Activated CD8-positive, alpha-beta T cell treated with anti-CD3 and anti-CD28 coated beads, Interleukin-2, amount 10 ng/mL, durations not matched to agents 7 days and 5 days (primary cell): ENCODE data around the gene CFAP410. TPM values are rescaled to one million over a fixed set of nuclear protein-coding genes. Genes with fewer than 3 reads are reported as not detected.

Experiments
- ATAC-seq: fragments of 150-1000 bp; cut with Tn5 transposase; one replicate; pipeline ENCODE4 v1.10.0; 2021; ENCODE audit warnings: moderate library complexity
- CTCF ChIA-PET: fragments of 350-600 bp; sonication (Branson Sonifier 250); formaldehyde crosslinking; loops from one replicate; lab custom pipeline; 2021; ENCODE audit warnings: antibody characterized with exemption; lab: Charles Lee
- POLR2A ChIA-PET: fragments of 350-600 bp; sonication (Branson Sonifier 250); formaldehyde crosslinking; loops from one replicate; lab custom pipeline; 2021; ENCODE audit warnings: antibody characterized with exemption; lab: Charles Lee
- DNase-seq: peaks from one replicate; pipeline ENCODE4 v3.0.0-alpha.2; 2020
- H3K27ac Mint-ChIP-seq: one replicate; pipeline ENCODE4 v1.8.0; 2021; ENCODE audit warnings: mild to moderate bottlenecking, mixed read lengths
- H3K27me3 Mint-ChIP-seq: one replicate; pipeline ENCODE4 v1.8.0; 2021; ENCODE audit warnings: low read depth, mixed read lengths
- H3K36me3 Mint-ChIP-seq: one replicate; pipeline ENCODE4 v1.8.0; 2021; ENCODE audit warnings: low read depth, mixed read lengths
- H3K4me1 Mint-ChIP-seq: one replicate; pipeline ENCODE4 v1.8.0; 2021; ENCODE audit warnings: low read depth, mixed read lengths
- H3K4me3 Mint-ChIP-seq: one replicate; pipeline ENCODE4 v1.8.0; 2021; ENCODE audit warnings: mild to moderate bottlenecking, mixed read lengths
- H3K9me3 Mint-ChIP-seq: one replicate; pipeline ENCODE4 v1.8.0; 2022; ENCODE audit warnings: mixed read lengths; ENCODE audit not compliant: insufficient read depth
- total RNA-seq, 2 experiments: library from RNA; stranded (reverse); gene quantifications; one replicate each; pipeline ENCODE4 v1.2.3, GENCODE V29; 2021

Gene CFAP410
- total RNA-seq = 10 to 100 TPM; 16.8 to 17.4 TPM

DNA sequence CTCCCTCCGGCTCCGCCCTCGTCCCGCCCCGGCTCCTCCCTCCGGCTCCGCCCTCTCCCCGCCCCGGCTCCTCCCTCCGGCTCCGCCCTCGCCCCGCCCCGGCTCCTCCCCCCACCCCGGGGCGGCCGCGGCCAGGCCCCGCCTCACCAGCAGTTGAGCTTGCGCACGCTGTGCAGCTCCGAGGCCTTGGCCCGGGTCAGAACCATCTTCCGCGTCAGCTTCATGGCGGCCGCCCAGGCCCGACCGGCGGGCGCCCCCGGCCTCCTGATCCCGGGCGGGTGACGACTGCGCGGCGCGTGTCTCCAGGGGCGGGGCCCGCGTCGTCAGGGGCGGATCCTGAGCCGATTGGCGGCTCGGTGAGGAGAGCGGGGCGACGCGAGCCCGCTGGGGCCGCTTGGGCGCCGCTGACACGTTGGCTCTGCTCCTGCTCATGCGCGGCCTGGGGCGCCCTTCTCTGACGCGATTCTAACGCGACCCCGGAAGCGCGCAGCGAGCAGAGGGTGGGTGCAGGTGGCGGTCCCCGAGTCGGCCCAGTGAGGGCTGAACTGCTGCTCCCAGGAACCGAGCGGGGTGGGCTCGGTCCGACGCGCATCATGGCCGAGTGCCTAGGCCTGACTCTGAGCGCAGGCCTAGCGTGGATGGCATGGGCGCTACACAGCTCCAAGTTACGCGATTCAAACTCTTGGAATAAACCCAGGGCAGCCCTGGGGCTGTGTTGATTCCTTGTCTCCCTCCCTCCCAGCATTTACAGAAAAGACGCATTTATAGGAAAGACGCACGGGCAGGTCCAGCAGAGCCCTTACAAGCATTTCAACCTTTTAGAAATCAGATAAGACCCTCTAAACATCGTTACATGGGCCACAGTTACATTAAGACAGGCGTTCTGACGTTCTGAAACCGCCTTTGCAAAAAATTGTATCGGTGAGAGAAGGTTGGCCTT is at the start of gene CFAP410:
Gene CFAP410, minus strand, starts transcription at position 420 of the 940 bp plus-strand sequence. Its CDS starts 196 bp downstream, at position 224.
- peaks cover 29% of the 10 kb centered on the region for H3K4me1 Mint-ChIP-seq
- peak within 1 kb of the TSS; percentile 90 for H3K27ac Mint-ChIP-seq
- ATAC-seq (peak; percentile 95), DNase-seq (peak; percentile 96)
- ChIA-PET POLR2A (interaction anchor here (0.6 to 1.0 kb wide), 4 partner anchors 14 to 1959 kb away, joined by 3 to 10 read pairs (median 4); partner anchors contain the start of gene TRPM2), CTCF (interaction anchor here (0.9 to 2.1 kb wide), 3 partner anchors 12 to 481 kb away, joined by 3 to 7 read pairs (median 5); no protein-coding TSS in a partner anchor)
- H3K4me3 Mint-ChIP-seq = peak within 1 kb of the TSS; percentile 80
- H3K9me3 Mint-ChIP-seq = no peaks in the 10 kb centered on the region
- H3K36me3 Mint-ChIP-seq = peaks cover 6% of the 10 kb centered on the region
- H3K27me3 Mint-ChIP-seq = no peaks in the 10 kb centered on the region

DNA sequence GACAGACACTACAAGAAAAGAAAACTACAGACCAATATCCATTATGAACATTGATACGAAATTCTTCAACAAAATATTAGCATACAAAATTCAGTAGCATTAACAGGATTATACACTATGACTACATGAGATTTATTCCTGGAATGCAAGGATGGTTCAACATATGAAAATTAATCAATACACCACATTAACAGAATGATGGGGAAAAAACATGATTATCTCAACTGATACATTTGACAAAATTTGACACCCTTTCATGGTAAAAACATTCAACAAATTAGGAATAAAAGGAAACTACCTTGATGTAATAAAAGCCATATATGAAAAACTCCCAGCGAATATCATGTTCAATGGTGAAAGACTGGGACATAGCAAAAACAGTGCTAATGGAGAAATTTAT is 45.8 kb upstream of the CFAP410 start:
- CTCF ChIA-PET = no interaction called here
- DNase-seq (no peak), ATAC-seq (no peak)
- Mint-ChIP-seq H3K27me3 (no peaks in the 10 kb centered on the region), H3K27ac (no peak overlapping the region), H3K9me3 (peaks cover 36% of the 10 kb centered on the region), H3K4me1 (no peaks in the 10 kb centered on the region), H3K36me3 (peaks cover 74% of the 10 kb centered on the region), H3K4me3 (no peak overlapping the region)
- POLR2A ChIA-PET = no interaction called here

DNA sequence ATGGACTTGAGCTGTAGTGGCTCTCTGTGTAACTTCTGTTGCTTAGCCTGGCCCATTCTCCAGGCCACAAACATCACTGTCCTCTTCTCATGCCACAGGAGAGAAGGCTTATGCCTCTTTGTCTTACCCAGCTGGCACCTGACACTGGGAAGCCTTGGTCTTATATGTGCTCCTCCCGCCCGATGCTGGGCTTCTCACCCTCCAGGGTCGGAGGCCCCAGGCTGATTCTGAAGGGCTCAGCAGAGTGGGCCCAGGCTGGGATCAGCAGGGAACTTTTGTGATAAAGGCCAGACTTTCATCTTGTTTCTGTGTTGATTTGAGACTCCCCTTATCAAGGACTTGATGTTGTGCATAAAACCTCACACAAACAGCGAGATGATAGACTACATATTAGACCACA is 44.0 kb upstream of the CFAP410 start:
- POLR2A ChIA-PET = no interaction called here
- no peak overlapping the region for H3K4me3 Mint-ChIP-seq

DNA sequence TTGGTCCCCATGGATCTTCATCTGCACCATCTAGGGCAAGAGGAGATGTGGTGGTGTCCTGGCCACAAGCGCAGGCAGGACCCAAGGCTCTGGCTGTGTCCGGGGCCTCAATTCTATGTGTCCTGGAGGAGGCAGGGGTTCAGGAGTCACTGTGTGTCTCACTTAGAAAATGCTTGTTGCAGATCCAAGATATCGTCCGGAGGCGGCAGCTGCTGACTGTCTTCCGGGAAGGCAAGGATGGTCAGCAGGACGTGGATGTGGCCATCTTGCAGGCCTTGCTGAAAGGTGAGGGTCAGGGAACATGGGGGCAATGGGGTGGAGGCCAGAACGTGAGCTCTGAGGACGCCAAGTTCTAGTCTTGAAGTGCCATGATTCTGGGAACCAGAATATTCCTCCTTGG is 43.3 kb upstream of the CFAP410 start:
- no peak overlapping the region for H3K4me3 Mint-ChIP-seq
- no peak for DNase-seq
- POLR2A ChIA-PET = no interaction called here
- H3K4me1 Mint-ChIP-seq = no peaks in the 10 kb centered on the region
- no peak for ATAC-seq
- no peaks in the 10 kb centered on the region for H3K27me3 Mint-ChIP-seq
- H3K9me3 Mint-ChIP-seq = peaks cover 32% of the 10 kb centered on the region
- no peak overlapping the region for H3K27ac Mint-ChIP-seq
- H3K36me3 Mint-ChIP-seq = peaks cover 76% of the 10 kb centered on the region
- CTCF ChIA-PET = no interaction called here

More for the DNA sequence above, 44.0 kb upstream of the CFAP410 start:
- CTCF ChIA-PET = interaction anchor here (0.7 to 1.2 kb wide), 2 partner anchors 10 to 211 kb away, joined by 3 read pairs; no protein-coding TSS in a partner anchor
- H3K4me1 Mint-ChIP-seq = no peaks in the 10 kb centered on the region
- ATAC-seq (no peak), DNase-seq (no peak)
- H3K27me3 Mint-ChIP-seq = no peaks in the 10 kb centered on the region
- H3K9me3 Mint-ChIP-seq = peaks cover 35% of the 10 kb centered on the region
- H3K27ac Mint-ChIP-seq = no peak overlapping the region
- H3K36me3 Mint-ChIP-seq = peaks cover 75% of the 10 kb centered on the region

DNA sequence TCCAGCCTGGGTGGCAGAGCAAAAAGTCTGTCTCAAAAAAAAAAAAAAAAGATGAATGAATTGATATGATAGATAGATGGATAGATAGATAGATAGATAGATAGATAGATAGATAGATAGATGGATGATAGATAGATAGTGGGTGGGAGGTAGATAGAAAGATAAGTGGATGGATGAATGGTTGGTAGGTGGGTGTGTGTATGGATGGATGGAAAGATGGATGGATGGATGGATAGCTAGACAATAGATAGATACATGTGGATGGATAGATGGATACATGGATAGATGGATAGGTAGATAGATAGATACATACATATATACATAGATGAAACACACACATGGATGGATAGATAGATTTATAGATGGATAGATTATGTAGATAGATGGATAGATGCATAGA is 42.7 kb upstream of the CFAP410 start:
- POLR2A ChIA-PET = no interaction called here
- DNase-seq (no peak), ATAC-seq (no peak)
- CTCF ChIA-PET = no interaction called here
- H3K4me1 Mint-ChIP-seq = no peaks in the 10 kb centered on the region
- peaks cover 32% of the 10 kb centered on the region for H3K9me3 Mint-ChIP-seq
- peaks cover 79% of the 10 kb centered on the region for H3K36me3 Mint-ChIP-seq
- no peak overlapping the region for H3K4me3 Mint-ChIP-seq
- no peaks in the 10 kb centered on the region for H3K27me3 Mint-ChIP-seq
- H3K27ac Mint-ChIP-seq = no peak overlapping the region

DNA sequence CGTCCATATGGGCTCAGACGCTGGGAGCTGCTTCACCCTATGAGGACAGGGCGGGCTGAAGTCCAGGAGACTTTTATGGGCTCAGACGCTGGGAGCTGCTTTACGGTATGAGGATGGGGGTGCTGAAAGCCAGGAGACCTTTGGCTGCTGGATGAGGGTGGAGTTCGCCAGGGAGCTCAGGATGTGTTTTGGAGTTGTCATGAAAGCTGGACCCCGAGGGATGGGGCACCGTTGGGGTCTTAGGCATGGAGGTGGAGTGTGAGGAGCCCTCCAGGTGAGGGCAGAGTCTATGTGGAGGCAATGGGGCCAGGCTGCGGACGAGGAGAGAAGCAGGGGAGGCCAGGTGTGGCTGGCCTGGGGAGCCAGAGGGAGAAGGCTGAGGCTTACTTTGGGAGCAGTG is 41.7 kb upstream of the CFAP410 start:
- ATAC-seq = no peak
- CTCF ChIA-PET = no interaction called here
- H3K36me3 Mint-ChIP-seq = peaks cover 82% of the 10 kb centered on the region

DNA sequence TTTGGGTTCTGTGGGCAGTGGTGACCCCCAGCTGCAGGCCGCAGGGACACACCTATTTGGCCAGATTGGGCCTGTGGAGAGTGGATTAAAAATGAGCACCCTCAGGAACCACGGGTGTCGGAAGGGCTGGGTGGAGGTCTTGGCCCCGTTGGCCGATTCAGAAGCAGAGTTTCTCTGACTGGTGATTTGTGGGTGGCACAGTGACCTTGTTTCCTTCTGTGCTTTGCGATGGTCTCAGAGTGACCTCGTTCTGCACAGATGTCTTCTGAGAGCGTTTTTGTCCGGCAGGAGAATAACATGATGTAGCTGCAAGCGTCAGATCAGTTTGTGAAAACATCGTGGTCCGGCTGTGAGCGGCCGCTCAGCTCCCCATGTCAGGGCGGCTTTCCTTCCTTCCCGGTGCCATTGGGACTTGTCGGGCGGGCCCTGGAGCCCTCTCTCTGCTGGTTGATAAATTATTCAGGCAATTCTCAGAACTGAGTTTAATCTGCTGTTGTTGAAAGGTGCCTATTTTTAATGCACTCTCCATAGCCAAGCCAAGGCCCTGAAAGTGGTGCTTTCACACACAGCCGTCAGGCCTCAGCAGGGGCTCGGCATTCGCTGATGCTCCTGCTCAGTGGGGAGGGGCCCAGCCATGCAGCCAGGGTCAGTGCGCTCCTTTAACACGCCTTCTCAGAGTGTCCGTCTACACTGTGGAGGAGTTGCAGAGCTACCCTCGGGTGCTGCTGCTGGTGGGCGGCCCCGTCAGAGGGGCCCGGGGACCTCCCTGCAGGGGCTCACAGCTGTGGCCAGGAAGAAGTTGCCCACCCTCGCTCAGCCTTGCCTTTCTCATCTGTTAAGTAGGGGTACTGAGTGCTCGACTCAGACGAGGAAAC is 41.0 kb upstream of the CFAP410 start:
- DNase-seq (no peak), ATAC-seq (no peak)
- Mint-ChIP-seq H3K36me3 (peaks cover 82% of the 10 kb centered on the region), H3K9me3 (peaks cover 29% of the 10 kb centered on the region), H3K27me3 (no peaks in the 10 kb centered on the region), H3K4me3 (no peak overlapping the region), H3K27ac (no peak overlapping the region), H3K4me1 (peaks cover 13% of the 10 kb centered on the region)
- ChIA-PET CTCF (no interaction called here), POLR2A (no interaction called here)

More for the DNA sequence above, 41.7 kb upstream of the CFAP410 start:
- POLR2A ChIA-PET = no interaction called here
- H3K27me3 Mint-ChIP-seq = no peaks in the 10 kb centered on the region
- peaks cover 28% of the 10 kb centered on the region for H3K9me3 Mint-ChIP-seq
- no peak overlapping the region for H3K4me3 Mint-ChIP-seq
- H3K4me1 Mint-ChIP-seq = peaks cover 7% of the 10 kb centered on the region
- H3K27ac Mint-ChIP-seq = no peak overlapping the region
- no peak for DNase-seq

DNA sequence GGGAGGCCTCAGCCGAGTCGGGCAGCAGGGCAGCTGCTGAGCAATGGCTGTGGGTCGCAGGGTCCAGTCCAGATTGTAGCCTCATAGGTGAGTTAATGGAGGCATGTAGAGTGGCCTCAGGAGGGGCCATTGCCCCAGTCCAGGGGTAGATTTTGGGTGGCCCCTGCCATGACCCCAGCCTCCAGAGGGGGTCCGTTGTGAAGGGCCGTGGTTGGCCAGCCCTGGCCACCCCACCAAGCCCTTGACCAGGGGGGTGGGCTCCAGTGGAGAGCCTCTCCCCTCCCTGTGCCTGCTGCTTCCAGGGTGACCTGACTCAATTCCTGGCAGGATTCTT is 40.3 kb upstream of the CFAP410 start:
- H3K9me3 Mint-ChIP-seq = peaks cover 26% of the 10 kb centered on the region
- H3K27me3 Mint-ChIP-seq = peaks cover 2% of the 10 kb centered on the region
- peaks cover 21% of the 10 kb centered on the region for H3K4me1 Mint-ChIP-seq
- no peak for ATAC-seq
- ChIA-PET POLR2A (no interaction called here), CTCF (no interaction called here)
- no peak for DNase-seq
- peaks cover 83% of the 10 kb centered on the region for H3K36me3 Mint-ChIP-seq
- H3K27ac Mint-ChIP-seq = no peak overlapping the region
- H3K4me3 Mint-ChIP-seq = no peak overlapping the region

DNA sequence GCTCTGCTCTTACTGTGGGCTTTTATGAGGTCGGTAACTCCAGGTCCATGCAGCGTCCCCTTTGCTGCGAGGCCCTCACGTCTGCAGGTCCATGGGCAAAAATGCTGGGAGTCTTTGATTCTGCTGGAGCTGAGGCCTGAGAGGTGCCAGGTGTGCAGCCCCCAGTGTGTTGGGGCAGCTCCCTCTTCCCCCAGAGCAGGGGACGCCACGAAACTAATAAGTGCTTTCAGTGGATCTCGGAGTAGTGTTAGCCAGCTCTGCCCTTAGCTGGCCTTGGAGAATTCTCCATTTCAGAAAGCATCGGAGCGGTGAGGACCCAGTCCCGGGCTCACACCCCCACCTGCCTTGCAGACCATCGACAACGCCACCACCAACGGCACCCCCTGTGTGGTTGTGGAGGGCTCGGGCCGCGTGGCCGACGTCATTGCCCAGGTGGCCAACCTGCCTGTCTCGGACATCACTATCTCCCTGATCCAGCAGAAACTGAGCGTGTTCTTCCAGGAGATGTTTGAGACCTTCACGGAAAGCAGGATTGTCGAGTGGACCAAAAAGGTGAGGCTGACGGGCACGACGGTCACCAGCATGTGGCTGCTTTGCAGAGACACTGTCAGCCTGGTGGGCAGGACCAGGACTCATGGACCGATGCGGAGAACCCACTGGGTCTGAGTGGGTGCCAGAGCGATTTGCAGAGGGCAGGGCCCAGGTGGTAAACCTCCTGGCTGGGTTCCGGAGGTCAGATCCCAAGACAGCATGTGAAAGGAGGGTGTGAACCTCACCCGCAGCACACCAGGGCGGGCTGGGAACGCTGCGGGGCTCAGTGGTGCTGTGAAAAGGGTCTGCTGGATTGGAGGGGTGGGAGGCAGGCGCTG is 39.7 kb upstream of the CFAP410 start:
- no peak overlapping the region for H3K4me3 Mint-ChIP-seq
- peaks cover 85% of the 10 kb centered on the region for H3K36me3 Mint-ChIP-seq
- H3K27ac Mint-ChIP-seq = no peak overlapping the region
- DNase-seq (no peak), ATAC-seq (no peak)
- CTCF ChIA-PET = interaction anchor here (1.0 kb wide), 1 partner anchor 15 kb away, joined by 3 read pairs; no protein-coding TSS in a partner anchor
- H3K27me3 Mint-ChIP-seq = peaks cover 2% of the 10 kb centered on the region
- POLR2A ChIA-PET = no interaction called here
- H3K9me3 Mint-ChIP-seq = peaks cover 21% of the 10 kb centered on the region
- H3K4me1 Mint-ChIP-seq = peaks cover 26% of the 10 kb centered on the region

DNA sequence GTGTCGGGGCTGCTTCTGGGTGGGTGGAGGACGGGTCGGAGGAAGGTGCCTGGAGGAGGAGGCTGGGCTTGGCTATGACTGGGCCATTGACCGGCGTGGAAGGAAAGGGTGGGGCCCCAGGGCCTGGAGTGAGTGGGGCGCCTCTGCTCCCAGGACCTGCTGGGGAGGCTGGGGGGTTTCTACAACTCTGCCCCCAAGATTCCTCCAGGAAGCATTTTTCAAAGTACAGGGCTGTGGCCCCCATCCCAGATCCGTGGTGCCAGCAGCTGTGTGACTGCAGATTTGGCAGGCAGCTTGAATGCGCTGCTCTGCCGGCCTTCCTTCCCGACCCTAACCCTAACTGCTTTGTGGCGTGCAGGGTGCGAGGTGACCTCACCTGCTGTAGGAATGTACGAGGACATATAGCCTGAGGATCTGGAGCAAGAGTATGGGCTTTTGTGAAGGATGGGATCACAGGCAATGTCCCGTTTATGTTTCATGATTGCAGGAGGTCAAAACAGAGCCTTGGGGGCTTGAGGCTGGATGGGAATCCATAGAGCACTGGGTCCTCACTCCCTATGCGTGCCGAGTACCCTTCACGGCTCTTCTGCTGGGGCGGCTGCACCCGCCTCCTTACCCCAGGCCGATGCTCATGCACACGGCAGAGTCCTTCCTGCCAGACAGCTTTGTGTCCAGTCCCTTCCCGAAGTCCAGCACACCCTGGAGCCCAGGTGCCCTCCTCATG is 38.9 kb upstream of the CFAP410 start:
- ChIA-PET CTCF (interaction anchor here (1.0 kb wide), 1 partner anchor 14 kb away, joined by 3 read pairs; no protein-coding TSS in a partner anchor), POLR2A (no interaction called here)
- Mint-ChIP-seq H3K27me3 (peaks cover 2% of the 10 kb centered on the region), H3K4me1 (peaks cover 32% of the 10 kb centered on the region), H3K36me3 (peaks cover 84% of the 10 kb centered on the region), H3K9me3 (peaks cover 17% of the 10 kb centered on the region), H3K27ac (no peak overlapping the region), H3K4me3 (no peak overlapping the region)
- no peak for ATAC-seq
- no peak for DNase-seq
